MM.1S (cell line): ENCODE measurements around the gene SORBS2.

ENCODE experiments used
- EZH2phosphoT487 ChIP-seq: fragments of 300-600 bp; sonication (generic); IDR thresholded peaks from 2 replicates; pipeline ENCODE4 v1.6.1; 2018; ENCODE audit warnings: antibody characterized with exemption, low read length
- TF ChIP-seq, protein P1 (sequence below): fragments of 300-600 bp; sonication (generic); IDR thresholded peaks from 2 replicates; pipeline ENCODE4 v1.5.1; 2016; ENCODE audit warnings: antibody characterized with exemption, low read length, mixed read lengths

- TF ChIP-seq, protein P1, sequence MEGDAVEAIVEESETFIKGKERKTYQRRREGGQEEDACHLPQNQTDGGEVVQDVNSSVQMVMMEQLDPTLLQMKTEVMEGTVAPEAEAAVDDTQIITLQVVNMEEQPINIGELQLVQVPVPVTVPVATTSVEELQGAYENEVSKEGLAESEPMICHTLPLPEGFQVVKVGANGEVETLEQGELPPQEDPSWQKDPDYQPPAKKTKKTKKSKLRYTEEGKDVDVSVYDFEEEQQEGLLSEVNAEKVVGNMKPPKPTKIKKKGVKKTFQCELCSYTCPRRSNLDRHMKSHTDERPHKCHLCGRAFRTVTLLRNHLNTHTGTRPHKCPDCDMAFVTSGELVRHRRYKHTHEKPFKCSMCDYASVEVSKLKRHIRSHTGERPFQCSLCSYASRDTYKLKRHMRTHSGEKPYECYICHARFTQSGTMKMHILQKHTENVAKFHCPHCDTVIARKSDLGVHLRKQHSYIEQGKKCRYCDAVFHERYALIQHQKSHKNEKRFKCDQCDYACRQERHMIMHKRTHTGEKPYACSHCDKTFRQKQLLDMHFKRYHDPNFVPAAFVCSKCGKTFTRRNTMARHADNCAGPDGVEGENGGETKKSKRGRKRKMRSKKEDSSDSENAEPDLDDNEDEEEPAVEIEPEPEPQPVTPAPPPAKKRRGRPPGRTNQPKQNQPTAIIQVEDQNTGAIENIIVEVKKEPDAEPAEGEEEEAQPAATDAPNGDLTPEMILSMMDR = no peak
- TF ChIP-seq EZH2phosphoT487 = no peak
These were observed 21.1 kb upstream of the SORBS2 start for GRCh38 chr4:185833055-185833598.
